Mucosa of gallbladder (tissue), 1 donor: ENCODE results near the gene TCP11L1. TPM values are rescaled to one million over a fixed set of nuclear protein-coding genes. Genes with fewer than 3 reads are reported as not detected.
"Not testable (repeated sequence)": the region's sequence is repeated elsewhere in the genome, so short reads cannot be mapped to it uniquely, and the experiment has no call there.

Source experiments
- DNase-seq: peaks from one replicate; pipeline ENCODE4 v3.0.0-alpha.2; 2020; ENCODE audit warnings: low spot score
- total RNA-seq: library from RNA; stranded (reverse); gene quantifications from one replicate; pipeline ENCODE4 v1.2.1, GENCODE V29; 2021
- donor health status: DM: no; HTN: no; CAD: no.

TCP11L1 gene
- total RNA-seq, 1 donor from 2014 or later, result 40.7 TPM

DNA sequence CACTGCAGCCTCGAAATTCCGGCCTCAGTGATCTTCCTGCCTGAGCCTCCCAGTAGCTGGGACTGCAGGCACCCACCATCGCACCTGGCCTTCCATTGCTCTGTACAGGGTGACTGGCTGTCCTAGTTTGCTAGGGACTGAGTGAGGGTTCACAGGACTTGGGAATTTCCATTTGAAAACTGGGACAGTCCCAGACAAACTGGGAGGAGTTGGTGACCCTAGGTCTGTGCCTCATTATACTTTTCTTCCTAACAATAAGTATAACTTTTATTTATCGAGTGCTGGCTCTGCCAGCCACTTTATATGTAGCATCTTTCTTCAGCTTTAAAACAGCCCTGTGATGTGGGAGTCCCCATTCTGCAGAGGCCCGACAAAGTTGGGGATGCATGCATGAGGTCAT is 25.5 kb downstream of the TCP11L1 start:
- DNase-seq, result no peak

DNA sequence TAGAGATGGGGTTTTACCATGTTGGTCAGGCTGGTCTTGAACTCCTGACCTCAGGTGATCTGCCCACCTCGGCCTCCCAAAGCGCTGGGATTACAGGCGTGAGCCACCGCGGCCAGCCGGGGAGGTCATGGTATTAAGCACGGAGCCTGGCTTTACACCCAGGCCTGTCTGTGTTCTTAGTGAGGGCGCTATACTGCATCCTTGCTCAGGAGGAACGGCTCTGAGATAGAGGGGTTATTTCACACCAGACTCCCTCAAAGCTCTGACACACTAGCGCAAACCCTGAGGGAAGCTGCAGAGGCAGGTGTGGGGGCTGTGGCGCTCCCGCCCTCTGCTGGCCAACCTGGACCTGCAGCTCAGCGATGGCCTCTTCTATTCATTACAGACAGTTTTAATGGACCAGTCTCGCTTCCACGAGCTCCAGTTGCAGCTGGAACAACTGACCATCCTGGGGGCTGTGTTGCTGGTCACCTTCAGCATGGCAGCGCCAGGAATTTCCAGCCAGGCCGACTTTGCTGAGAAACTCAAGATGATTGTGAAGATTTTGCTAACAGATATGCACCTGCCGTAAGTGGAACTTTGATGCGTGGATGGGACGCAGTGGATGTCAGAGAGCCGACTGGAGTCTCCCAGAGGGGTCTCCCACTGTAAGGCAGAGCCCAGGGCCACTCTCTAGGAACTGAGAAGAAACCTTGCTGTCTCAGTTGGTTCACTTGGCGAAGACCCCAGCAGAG is 26.2 kb downstream of the TCP11L1 start:
- DNase-seq, result peak; percentile 69

DNA sequence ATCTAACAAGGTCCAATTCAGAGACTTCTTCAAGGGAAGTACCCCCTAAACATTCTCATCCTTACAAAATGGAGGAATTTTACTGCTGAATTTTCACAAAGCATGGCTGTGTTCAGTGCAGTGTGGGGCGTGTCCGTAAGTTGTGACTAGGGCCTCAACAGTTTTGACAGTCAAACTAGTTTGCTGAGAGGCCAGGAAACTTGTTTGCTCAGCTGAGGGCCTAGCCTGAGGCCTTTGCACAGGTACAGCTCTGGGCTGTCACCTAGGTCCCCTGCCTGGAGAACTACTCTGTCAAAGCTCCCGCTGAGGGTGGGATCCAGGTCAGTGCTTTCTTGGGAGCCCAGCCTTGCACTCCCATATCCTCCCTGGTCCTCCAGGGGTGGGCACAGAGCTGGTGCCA is 27.9 kb downstream of the TCP11L1 start:
- DNase-seq, result no peak

DNA sequence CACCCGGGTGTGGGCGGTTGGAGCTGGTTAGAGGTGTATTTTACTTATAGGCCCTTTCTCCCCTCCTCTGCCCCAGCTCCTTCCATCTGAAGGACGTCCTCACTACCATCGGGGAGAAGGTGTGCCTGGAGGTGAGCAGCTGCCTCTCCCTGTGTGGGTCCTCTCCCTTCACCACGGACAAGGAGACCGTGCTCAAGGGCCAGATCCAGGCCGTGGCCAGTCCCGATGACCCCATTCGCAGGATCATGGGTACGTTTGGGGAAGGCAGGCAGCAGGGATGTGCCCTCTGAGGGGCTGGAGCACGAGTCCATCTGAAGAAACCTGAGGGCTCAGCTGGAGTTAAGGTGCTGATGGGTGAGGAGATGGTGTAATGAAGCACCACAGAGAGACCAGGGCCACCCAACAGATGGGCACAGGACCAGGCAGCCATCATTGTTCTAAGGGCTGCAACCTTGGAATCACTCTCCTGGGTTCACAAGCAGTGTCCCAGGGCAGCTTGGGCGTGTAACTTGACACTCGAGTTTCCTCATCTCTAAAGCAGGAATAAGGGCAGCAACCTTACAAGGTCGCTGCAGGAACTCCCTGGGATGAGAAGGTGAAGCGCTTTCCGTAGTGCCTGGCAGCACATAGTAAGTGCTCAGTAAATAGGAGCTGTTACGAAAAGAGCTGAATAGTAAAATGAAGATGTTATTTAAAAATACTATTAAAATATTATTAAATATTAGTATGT is 29.4 kb downstream of the TCP11L1 start:
- no peak for DNase-seq

DNA sequence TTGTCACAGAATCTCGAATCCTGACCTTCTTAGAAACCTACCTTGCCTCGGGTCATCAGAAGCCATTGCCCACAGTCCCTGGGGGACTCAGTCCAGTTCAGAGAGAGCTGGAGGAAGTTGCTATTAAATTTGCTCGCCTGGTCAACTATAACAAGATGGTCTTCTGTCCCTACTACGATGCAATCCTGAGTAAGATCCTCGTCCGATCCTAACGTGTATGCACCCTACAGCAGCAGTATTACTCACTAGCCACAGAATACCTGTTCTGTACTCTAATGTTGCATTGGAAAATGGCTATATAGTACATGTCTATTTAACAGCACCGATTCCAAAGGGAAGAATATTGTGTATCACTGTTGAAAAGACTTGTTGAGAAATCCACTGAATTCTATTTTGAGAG is 33.1 kb downstream of the TCP11L1 start:
- no peak for DNase-seq

DNA sequence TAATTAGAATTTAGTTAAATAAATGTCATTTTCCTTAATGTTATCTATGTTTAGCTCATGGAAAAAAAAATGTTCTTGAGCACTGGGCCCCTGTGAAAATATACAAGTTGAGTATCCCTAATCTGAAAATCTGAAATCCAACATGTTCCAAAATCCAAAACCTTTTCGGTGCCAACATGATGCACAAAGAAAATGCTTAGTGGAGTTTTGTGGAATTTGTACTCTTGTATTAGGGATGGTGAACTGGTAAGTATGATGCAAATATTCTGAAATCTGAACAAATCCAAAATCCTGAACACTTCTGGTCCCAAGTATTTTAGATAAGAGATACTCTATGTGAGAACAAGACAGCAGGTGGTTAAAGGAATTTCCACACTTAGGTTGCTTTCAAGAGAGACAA is 44.5 kb downstream of the TCP11L1 start:
- DNase-seq, result no peak

DNA sequence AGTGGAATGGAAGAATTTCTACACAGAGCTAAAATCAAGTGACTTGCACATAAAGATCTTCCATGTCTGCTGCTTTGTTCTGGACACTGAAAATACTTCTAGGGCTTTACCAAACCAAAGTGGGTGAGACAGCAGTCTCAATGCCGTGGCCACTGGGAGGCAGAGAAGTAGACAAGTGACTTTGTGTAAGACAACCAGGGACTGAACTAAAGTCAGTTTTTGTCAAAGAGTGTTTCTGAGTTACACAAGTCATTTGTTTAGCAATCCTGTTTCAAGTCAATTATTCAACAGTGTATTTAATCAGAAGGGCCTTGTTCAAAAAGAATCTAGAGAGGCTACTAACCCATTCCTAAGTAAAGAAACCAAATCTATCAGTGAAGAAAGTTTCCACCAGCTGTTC is 46.6 kb downstream of the TCP11L1 start:
- DNase-seq, result no peak

DNA sequence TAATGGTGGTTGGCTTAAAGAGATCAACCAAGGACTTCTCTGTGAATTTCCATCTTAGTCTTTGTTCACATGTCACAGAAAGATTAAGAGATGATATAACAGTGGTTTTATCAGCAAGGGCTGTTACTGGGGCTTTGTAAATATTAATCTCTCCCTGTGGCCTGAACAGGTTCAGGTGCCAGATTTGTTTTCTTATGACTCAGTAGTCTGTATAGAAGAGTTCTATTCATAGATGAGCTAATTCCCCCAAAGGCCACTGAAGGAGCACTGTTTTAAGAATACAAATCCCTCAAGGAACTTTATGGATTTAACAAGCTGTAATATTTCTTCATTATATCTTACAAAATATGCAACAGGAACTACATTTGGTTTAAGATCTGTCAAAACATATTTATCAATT is 50.4 kb downstream of the TCP11L1 start:
- no peak for DNase-seq

DNA sequence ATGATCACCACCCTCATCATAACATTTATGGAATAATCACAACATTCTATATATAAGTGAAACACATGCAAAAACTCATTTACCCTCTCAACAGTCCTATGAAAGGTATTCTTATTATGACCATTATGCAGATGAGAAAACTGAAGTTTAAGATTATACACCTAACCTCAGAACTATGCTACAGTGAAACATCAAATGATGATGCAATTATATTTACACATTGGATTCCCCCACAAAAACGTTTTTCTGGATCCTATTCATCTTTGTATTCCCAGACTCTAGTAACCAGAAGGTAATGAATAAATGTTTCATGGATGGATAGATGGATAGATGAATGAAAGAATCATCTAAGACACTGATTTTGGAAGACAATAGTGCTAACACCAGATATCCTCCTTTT is 54.8 kb downstream of the TCP11L1 start:
- no peak for DNase-seq

DNA sequence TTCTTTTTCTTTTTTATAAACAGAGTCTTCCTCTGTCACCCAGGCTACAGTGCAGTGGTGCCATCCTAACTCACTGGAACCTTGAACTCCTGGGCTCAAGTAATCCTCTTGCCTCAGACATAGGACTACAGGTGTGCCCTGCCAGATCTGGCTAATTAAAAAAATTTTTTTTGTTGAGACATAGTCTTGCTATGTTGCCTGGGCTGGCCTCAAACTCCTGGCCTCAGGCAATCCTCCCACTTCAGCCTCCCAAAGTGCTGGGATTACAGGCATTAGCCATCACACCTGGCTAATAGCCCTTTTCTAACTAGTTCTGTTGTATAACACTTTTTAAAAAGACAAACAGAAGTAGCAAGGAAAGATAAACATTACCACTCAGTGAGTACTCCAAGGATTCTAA is 64.5 kb downstream of the TCP11L1 start:
- no peak for DNase-seq

DNA sequence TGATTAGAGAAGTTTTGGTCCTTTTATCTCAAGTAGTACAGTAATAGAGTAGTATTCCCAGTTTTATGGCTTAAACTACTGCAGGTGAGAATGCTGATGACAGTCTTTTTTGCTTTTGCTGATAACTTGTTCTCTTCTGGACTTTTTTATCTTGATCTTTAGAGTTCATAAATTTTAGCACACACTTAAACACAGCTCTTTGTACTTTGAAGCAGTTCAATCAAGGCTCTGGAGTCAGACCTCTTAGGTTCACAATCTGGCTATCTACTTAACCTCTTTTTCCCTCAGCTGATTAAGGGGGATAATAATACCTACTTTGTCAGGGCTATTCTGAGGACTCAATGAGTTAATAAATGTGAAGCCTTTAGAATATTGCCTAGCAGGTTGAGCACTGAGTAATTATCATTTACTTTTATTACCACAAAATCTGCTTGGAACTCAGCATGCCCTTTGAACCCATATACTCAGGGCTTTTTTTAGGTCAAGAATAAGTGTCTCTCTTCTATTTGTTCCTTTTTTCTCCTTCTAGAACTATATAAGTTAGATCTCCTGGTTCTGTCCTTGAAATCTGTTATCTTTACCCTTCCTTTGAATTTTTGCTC is 70.0 kb downstream of the TCP11L1 start:
- DNase-seq, result no peak

DNA sequence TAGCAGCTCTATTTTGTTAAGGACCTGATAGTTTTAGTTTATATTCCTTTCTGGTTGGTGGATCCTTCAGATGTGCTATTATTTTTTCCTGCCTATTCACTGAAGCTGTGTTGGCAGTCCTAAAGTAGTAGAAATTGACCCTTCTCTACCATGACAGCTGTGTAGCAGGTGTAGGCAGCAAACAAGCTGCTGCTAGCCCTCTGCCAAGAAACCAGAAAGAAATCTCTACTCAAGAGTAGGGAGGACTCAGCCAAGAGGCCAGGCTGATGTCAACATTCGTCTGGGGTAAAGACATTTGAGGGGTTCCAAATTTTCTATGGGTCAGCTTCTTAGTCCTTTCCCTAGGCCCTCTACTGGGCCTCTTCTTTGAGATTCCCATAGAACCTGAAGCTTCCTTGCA is 70.7 kb downstream of the TCP11L1 start:
- DNase-seq, result no peak

DNA sequence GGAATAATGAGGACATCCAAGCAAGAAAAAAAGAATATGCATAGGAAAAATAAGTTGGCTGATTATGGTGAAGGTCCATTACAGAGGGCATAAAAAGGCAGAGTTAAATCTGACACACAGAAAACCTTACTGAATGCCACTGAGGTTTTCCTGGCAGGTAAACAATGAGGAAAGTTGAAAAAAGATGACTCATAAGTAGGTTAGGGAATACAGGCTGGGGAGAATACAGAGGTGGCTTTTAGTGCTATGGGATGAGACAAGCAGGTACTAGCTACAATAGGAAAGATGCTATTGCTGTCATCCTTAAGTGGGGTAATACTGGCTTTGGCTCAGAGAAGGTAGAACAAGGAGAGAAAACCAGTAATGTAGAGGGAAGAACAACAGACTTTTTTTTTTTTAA is 77.2 kb downstream of the TCP11L1 start:
- no peak for DNase-seq

DNA sequence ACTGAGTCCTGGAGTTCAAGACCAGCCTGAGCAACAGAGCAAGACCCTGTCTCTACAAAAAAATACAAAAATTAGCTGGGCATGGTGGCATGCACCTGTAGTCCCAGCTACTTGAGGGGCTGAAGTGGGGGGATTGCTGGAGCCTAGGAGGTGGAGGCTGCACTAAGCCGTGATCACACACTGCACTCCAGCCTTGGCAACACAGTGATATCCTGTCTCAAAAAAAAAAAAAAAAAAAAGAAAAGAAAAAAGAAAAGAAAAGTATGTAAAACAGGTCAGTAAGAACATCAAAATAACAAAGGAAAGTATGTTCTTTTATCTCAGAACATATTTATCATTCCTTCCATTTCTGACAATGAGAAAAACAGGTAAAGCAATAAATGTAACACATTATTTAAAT is 83.3 kb downstream of the TCP11L1 start:
- DNase-seq, result not testable (repeated sequence)

Other genes starting within 250 kb of the TCP11L1 start
- gene CCDC73, start 244.9 kb upstream of the TCP11L1 start, total RNA-seq, result not detected
- gene PRRG4, start 209.6 kb upstream of the TCP11L1 start, total RNA-seq, result 12.7 TPM
- 26.9 TPM for gene QSER1, start 146.8 kb upstream of the TCP11L1 start, total RNA-seq
- 10.4 TPM for gene DEPDC7, start 23.7 kb upstream of the TCP11L1 start, total RNA-seq
- 21.4 TPM for gene CSTF3, start 121.9 kb downstream of the TCP11L1 start, total RNA-seq
- gene HIPK3, start 217.8 kb downstream of the TCP11L1 start, total RNA-seq, result 105 TPM